GM23248 (cell line): ENCODE data around the gene CCN2. TPM values are rescaled to one million over a fixed set of nuclear protein-coding genes. Genes with fewer than 3 reads are reported as not detected.

Experiments
- DNase-seq: peaks from one replicate; pipeline ENCODE4 v3.0.0-alpha.2; 2015
- H2AFZ ChIP-seq: fragments of 200-600 bp; sonication (generic); 2 replicates; pipeline ENCODE4 v1.6.1; 2016; ENCODE audit warnings: antibody characterized with exemption
- H3F3A ChIP-seq: fragments of 200-600 bp; sonication (generic); 2 replicates; pipeline ENCODE4 v1.6.1; 2016; ENCODE audit warnings: mild to moderate bottlenecking, antibody characterized with exemption, mixed run types; ENCODE audit not compliant: insufficient read depth
- H3K27ac ChIP-seq: fragments of 200-600 bp; sonication (generic); 2 replicates; pipeline ENCODE4 v1.5.1; 2016; ENCODE audit warnings: mild to moderate bottlenecking
- H3K27me3 ChIP-seq: fragments of 200-600 bp; sonication (generic); replicated peaks from 2 replicates; pipeline ENCODE4 v1.6.1; 2016; ENCODE audit warnings: mild to moderate bottlenecking; ENCODE audit not compliant: insufficient read depth
- H3K36me3 ChIP-seq: fragments of 200-600 bp; sonication (generic); 2 replicates; pipeline ENCODE4 v1.6.1; 2016; ENCODE audit warnings: low read depth, mild to moderate bottlenecking
- H3K4me1 ChIP-seq: fragments of 200-600 bp; sonication (generic); 2 replicates; pipeline ENCODE4 v1.6.1; 2016; ENCODE audit warnings: mild to moderate bottlenecking; ENCODE audit not compliant: insufficient read depth
- H3K4me2 ChIP-seq: fragments of 200-600 bp; sonication (generic); one replicate; pipeline ENCODE4 v1.6.1; 2016; ENCODE audit warnings: mild to moderate bottlenecking; ENCODE audit not compliant: unreplicated experiment
- H3K4me3 ChIP-seq: fragments of 200-600 bp; sonication (generic); 2 replicates; pipeline ENCODE4 v1.5.1; 2016; ENCODE audit warnings: mild to moderate bottlenecking
- H3K79me2 ChIP-seq: fragments of 200-600 bp; sonication (generic); 2 replicates; pipeline ENCODE4 v1.6.1; 2016; ENCODE audit warnings: mild to moderate bottlenecking; ENCODE audit not compliant: insufficient read depth
- H3K9ac ChIP-seq: fragments of 200-600 bp; sonication (generic); 2 replicates; pipeline ENCODE4 v1.6.1; 2016; ENCODE audit warnings: mild to moderate bottlenecking
- H3K9me2 ChIP-seq: fragments of 200-600 bp; sonication (generic); 2 replicates; pipeline ENCODE4 v1.6.1; 2016; ENCODE audit warnings: mixed run types, mild to moderate bottlenecking, moderate library complexity; ENCODE audit not compliant: insufficient read depth
- H3K9me3 ChIP-seq: fragments of 200-600 bp; sonication (generic); one replicate; pipeline ENCODE4 v1.6.1; 2017; ENCODE audit warnings: low read depth
- H4K20me1 ChIP-seq: fragments of 200-600 bp; sonication (generic); 2 replicates; pipeline ENCODE4 v1.6.0; 2016; ENCODE audit not compliant: insufficient read depth
- EZH2 ChIP-seq: fragments of 200-600 bp; sonication (generic); IDR thresholded peaks from 2 replicates; pipeline ENCODE4 v1.6.1; 2018; ENCODE audit warnings: antibody characterized with exemption, mild to moderate bottlenecking; ENCODE audit not compliant: insufficient read depth, poor library complexity, severe bottlenecking
- EZH2phosphoT487 ChIP-seq: fragments of 200-600 bp; sonication (generic); IDR thresholded peaks from 2 replicates; pipeline ENCODE4 v1.6.1; 2018; ENCODE audit warnings: antibody characterized with exemption, moderate library complexity, mild to moderate bottlenecking, low read depth; ENCODE audit not compliant: insufficient read depth
- WGBS, 2 experiments: methylation state at CpG; one replicate each; pipeline ENCODE4 v1.1.6; 2015 to 2017; ENCODE audit warnings: low lambda C conversion rate in 2 of 2, low coverage in 1 of 2; ENCODE audit errors: missing lambda C conversion rate in 2 of 2; 5-methylcytosine and 5-hydroxymethylcytosine counted together
- in situ Hi-C: fragments of 300-500 bp; cut with MboI; formaldehyde crosslinking; loops from 2 replicates; pipeline ENCODE4 v1.15.0; 2020
- polyA plus RNA-seq: library from polyadenylated mRNA; unstranded; fragments of >200 nt; fragmentation: Nextera tagmentation; extraction: Ambion mirVana; gene quantifications from 2 replicates; pipeline ENCODE4 v1.2.1, GENCODE V29; 2016
- total RNA-seq: library from RNA; depleted of rRNA; stranded (reverse); fragments of >200 nt; shearing (Covaris generic); gene quantifications from 2 replicates; pipeline ENCODE4 v1.2.3, GENCODE V29; 2014

Gene CCN2
- total and polyA plus RNA-seq, 2 experiments from 2014 or later: 410 to 1,647 TPM

GRCh38 chr6:131952886-131953509, 1.8 kb upstream of the CCN2 start:
- Histone ChIP-seq H3K27me3 (no peaks in the 10 kb centered on the region), H4K20me1 (no peaks in the 10 kb centered on the region; the same call in 1 of the 2 replicates), H3K9me3 (no peaks in the 10 kb centered on the region), H3K4me1 (peaks cover 34% of the 10 kb centered on the region), H3K4me3 (no peak overlapping the region), H3K79me2 (peaks cover 22% of the 10 kb centered on the region), H3K9me2 (no peaks in the 10 kb centered on the region), H3K36me3 (peaks cover 15% of the 10 kb centered on the region), H2AFZ (no peak overlapping the region), H3F3A (peaks cover 42% of the 10 kb centered on the region), H3K9ac (no peak overlapping the region), H3K27ac (no peak overlapping the region), H3K4me2 (no peak overlapping the region)
- in situ Hi-C loops: loop anchor here (25.0 kb wide), 2 partner anchors 184 to 259 kb away; no protein-coding TSS in a partner anchor
- TF ChIP-seq EZH2phosphoT487 (no peak), EZH2 (no peak)
- DNase-seq: no peak
- 65 to 73% methylated on average over 4 of the region's 4 CpGs for WGBS, 2 experiments

- H3K9me3 ChIP-seq: no peaks in the 10 kb centered on the region
- in situ Hi-C loops: loop anchor here (25.0 kb wide), 2 partner anchors 186 to 261 kb away; no protein-coding TSS in a partner anchor
Measured at GRCh38 chr6:131951576-131952230, 531 bp upstream of the CCN2 start.

GRCh38 chr6:131949909-131950766, 1.0 kb downstream of the CCN2 start:
- Histone ChIP-seq H3K4me3 (peak overlapping the region; percentile 85), H3K36me3 (peaks cover 24% of the 10 kb centered on the region), H3K79me2 (peaks cover 28% of the 10 kb centered on the region), H3K9ac (peak overlapping the region; percentile 93), H4K20me1 (no peaks in the 10 kb centered on the region; the same call in 1 of the 2 replicates), H3K27me3 (no peaks in the 10 kb centered on the region), H3K9me2 (no peaks in the 10 kb centered on the region), H3F3A (peaks cover 68% of the 10 kb centered on the region), H3K4me2 (peak overlapping the region; percentile 96), H3K9me3 (no peaks in the 10 kb centered on the region), H3K4me1 (peaks cover 46% of the 10 kb centered on the region), H3K27ac (peak overlapping the region; percentile 91), H2AFZ (no peak overlapping the region)
- in situ Hi-C loops: loop anchor here (25.0 kb wide), 2 partner anchors 187 to 262 kb away; no protein-coding TSS in a partner anchor
- 0 to 1% methylated on average over 31 to 34 of the region's 42 CpGs for WGBS, 2 experiments
- no peak for TF ChIP-seq EZH2phosphoT487
- no peak for TF ChIP-seq EZH2
- DNase-seq: peak; percentile 95

More at GRCh38 chr6:131951576-131952230, 531 bp upstream of the CCN2 start:
- Histone ChIP-seq H3K9me2 (no peaks in the 10 kb centered on the region), H3F3A (peaks cover 53% of the 10 kb centered on the region), H3K36me3 (peaks cover 22% of the 10 kb centered on the region), H4K20me1 (no peaks in the 10 kb centered on the region; the same call in 1 of the 2 replicates), H3K9ac (peak overlapping the region; percentile 93), H3K27me3 (no peaks in the 10 kb centered on the region), H3K4me1 (peaks cover 34% of the 10 kb centered on the region), H3K79me2 (peaks cover 22% of the 10 kb centered on the region), H3K4me2 (peak overlapping the region; percentile 76), H2AFZ (peak overlapping the region; percentile 49), H3K4me3 (peak overlapping the region; percentile 85), H3K27ac (peak overlapping the region; percentile 91)
- 4 to 6% methylated on average over 8 of the region's 8 CpGs for WGBS, 2 experiments
- TF ChIP-seq EZH2 (no peak), EZH2phosphoT487 (no peak)
- peak; percentile 71 for DNase-seq

GRCh38 chr6:131949620-131949908, 1.6 kb downstream of the CCN2 start:
- DNase-seq: peak; percentile 92
- TF ChIP-seq EZH2: no peak
- no peak for TF ChIP-seq EZH2phosphoT487
- Histone ChIP-seq H2AFZ (no peak overlapping the region), H3K27me3 (no peaks in the 10 kb centered on the region), H3K9me3 (no peaks in the 10 kb centered on the region), H4K20me1 (no peaks in the 10 kb centered on the region; the same call in 1 of the 2 replicates), H3K36me3 (peaks cover 24% of the 10 kb centered on the region), H3K4me1 (peaks cover 47% of the 10 kb centered on the region), H3K79me2 (peaks cover 28% of the 10 kb centered on the region), H3K4me2 (peak overlapping the region; percentile 96), H3K9ac (peak overlapping the region; percentile 93), H3K27ac (peak overlapping the region; percentile 91), H3K4me3 (peak overlapping the region; percentile 85), H3F3A (peaks cover 69% of the 10 kb centered on the region), H3K9me2 (no peaks in the 10 kb centered on the region)
- in situ Hi-C loops: no loop called here
- 0 to 5% methylated on average over 3 of the region's 3 CpGs for WGBS, 2 experiments
